GM12878 (cell line): ENCODE measurements around the gene INPP1. TPM values are rescaled to one million over a fixed set of nuclear protein-coding genes. Genes with fewer than 3 reads are reported as not detected.

Experiments used
- BRCA1 ChIP-seq: IDR thresholded peaks from 2 replicates; pipeline ENCODE4 v1.6.1; 2011; ENCODE audit warnings: low read depth, low read length, improper control_type of control experiment
- CUX1 ChIP-seq: IDR thresholded peaks from 2 replicates; pipeline ENCODE4 v1.6.1; 2012; ENCODE audit warnings: improper control_type of control experiment, low read depth, low read length; ENCODE audit not compliant: insufficient replicate concordance
- HDAC6 ChIP-seq: fragments of 200-600 bp; sonication (generic); IDR thresholded peaks from one replicate; pipeline ENCODE4 v1.8.0; 2017; ENCODE audit warnings: antibody characterized with exemption; ENCODE audit not compliant: unreplicated experiment
- MYC ChIP-seq: IDR thresholded peaks from 2 replicates; pipeline ENCODE4 v1.6.1; 2011; ENCODE audit warnings: mild to moderate bottlenecking, low read length, moderate library complexity, inconsistent platforms; ENCODE audit not compliant: insufficient read depth, insufficient replicate concordance, insufficient read length, severe bottlenecking
- PAX5 ChIP-seq: IDR thresholded peaks from 2 replicates; pipeline ENCODE4 v1.6.1; 2011; ENCODE audit warnings: low read depth, low read length, borderline replicate concordance
- SMARCA5 ChIP-seq: fragments of 450-650 bp; IDR thresholded peaks from 2 replicates; pipeline ENCODE4 v1.6.1; 2017; ENCODE audit warnings: mild to moderate bottlenecking
- SPI1 ChIP-seq: IDR thresholded peaks from 2 replicates; pipeline ENCODE4 v1.6.1; 2011; ENCODE audit warnings: low read depth, mild to moderate bottlenecking, low read length, moderate library complexity, borderline replicate concordance; ENCODE audit not compliant: insufficient read depth
- polyA plus RNA-seq, 11 experiments: library from polyadenylated mRNA; depleted of rRNA in 4 of 11; unstranded in 6 of 11; stranded (reverse) in 5 of 11; fragments of >200 nt; fragmentation: Nextera tagmentation in 4 of 11; fragmentation: Illumina TruSeq in 1 of 11; extraction: Ambion mirVana in 4 of 11; extraction: Trizol in 1 of 11; gene quantifications; 1 replicate in 1 of 11; 2 replicates in 10 of 11; pipeline versions ENCODE4 v1.2.1 to v1.2.3, GENCODE V29; 2011 to 2016; ENCODE audit warnings: inconsistent platforms in 2 of 11, missing spikeins in 2 of 11, low read depth in 1 of 11
- total RNA-seq, 4 experiments: library from RNA; depleted of rRNA in 3 of 4; stranded (reverse); fragments of >200 nt in 3 of 4; fragmentation: Illumina TruSeq in 1 of 4; extraction: Trizol in 1 of 4; gene quantifications; 2 replicates each; pipeline versions ENCODE4 v1.2.1 to v1.2.3, GENCODE V29; 2013 to 2021

INPP1 gene
- total and polyA plus RNA-seq, 10 of the 15 experiments (the other 5 are each of a cell fraction or from before 2014, with no cell fraction given) = 3.3 to 17.9 (median 11.1) TPM

GRCh38 chr2:190376083-190376482, 32.7 kb downstream of the INPP1 start (continued):
- TF ChIP-seq CUX1 (no peak), PAX5 (no peak), SPI1 (no peak), HDAC6 (no peak), BRCA1 (no peak), SMARCA5 (no peak), MYC (no peak)
- TF ChIP-seq, all 136 proteins: peak for 0
